HG03175 (cell line): Measurements from ENCODE around the gene NEMF.
"Not testable (repeated sequence)": the region's sequence is repeated elsewhere in the genome, so short reads cannot be mapped to it uniquely, and the experiment has no call there.

ENCODE experiments used
- ATAC-seq: cut with Tn5 transposase; IDR thresholded peaks from one replicate; pipeline ENCODE4 v1.9.1; 2021; ENCODE audit warnings: mild to moderate bottlenecking, moderate library complexity; ENCODE audit not compliant: unreplicated experiment

The NEMF gene

DNA sequence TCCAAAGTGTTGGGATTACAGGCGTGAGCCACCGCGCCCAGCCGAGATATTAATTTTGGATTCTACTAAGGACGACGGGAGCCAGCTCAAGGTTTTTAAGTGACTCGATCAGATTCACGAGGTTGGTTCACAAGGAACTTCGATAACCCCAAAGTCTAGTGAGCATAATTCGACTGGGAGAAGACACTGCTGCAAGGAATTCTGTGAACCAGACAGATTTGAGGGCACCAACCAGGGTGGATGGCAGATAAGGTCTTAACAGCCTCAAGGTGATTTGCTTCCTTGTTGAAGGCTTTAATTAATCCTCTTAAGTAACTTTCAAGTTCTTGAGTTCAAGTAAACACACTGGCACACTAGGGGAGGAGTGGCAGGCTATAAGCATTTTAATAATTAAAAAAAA lies 85.7 kb downstream of the NEMF start:
- no peak for ATAC-seq

DNA sequence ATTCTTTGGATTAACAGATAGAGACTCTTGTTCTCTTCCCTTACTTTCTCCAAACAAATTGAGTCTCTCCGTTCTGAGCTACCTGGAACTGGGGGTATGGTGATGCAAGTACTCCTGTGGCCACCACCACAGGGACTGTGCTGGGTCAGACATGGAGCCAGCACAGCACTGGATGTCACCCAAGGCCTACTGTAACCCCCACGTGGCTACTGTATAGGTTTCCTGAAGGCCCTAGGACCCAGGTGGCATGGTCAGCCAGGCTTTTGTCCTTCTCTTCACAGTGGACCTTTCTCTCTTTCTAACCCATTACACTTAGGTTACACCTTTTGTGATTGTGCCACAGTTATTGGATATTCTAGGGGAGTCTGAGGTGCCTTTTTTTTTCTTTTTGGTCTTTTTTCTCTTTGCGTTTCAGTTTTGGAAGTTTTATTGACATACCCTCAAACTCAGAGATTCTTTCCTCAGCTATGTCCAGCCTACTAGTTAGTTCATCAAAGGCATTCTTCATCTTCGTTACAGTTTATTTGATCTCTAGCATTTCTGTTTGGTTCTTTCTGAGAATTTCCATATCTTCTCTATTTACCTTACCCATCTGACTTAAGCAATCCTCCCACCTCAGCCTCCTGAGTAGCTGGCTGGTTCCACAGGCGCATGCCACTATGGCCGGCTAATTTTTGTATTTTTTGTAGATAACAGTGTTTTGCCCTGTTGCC lies 90.6 kb downstream of the NEMF start:
- no peak for ATAC-seq

DNA sequence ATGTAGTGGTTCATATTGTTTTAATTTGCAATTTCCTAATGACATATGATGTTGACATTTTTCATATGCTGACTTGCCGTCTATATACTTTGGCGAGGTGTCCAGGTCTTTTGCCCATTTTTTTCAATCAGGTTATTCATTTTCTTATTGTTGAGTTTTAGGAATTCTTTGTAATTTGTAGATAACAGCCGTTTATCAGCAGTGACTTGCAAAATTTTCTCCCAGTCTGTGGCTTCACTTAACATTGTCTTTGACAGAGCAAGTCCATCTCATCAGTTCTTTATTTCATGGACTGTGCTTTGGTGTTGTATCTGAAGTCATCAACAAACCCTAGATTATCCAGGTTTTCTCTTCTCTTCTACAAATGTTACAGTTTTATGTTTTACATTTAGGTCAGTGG lies 97.2 kb downstream of the NEMF start:
- ATAC-seq = no peak

DNA sequence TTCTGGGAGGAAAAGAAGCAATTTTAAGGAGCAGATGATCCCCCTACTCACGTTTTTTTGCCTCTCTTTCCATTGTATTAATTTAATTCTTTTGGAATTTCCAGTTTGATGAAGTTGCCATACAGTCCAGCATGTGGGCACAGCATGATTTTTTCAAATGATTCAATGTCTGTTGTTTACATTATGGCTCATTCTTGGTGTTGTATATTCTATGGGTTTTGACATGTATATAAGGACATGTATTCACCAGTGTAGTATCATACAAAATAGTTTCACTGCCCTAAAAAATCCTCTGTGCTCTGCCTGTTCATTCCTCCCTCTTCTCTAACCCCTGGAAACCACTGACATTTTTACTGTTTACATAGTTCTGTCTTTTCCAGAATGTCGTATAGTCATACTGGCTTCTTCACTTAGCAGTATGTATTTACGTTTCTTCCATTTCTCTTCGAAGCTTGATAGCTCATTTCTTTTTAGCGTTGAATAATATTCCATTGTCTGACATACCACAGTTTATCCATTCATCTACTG lies 98.0 kb downstream of the NEMF start:
- no peak for ATAC-seq

DNA sequence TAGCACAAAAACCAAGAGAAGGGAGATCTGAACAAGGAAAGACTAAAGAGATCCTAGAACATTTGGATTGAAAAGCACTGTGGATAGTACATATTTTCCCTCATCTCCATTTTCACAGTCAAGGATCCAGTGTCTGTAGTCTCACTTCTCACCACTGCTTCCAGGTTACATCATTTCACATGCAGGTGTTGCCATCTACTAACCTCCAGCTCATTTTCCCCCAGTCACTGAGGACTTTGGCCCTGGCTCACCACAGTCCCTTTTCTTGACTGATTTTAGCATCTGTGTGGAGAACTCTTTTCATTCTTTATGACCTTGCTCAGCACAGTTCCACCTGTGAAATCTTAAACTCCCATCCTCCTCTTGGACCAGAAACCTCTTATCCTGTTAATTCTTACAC lies 106.1 kb downstream of the NEMF start:
- ATAC-seq = not testable (repeated sequence)

DNA sequence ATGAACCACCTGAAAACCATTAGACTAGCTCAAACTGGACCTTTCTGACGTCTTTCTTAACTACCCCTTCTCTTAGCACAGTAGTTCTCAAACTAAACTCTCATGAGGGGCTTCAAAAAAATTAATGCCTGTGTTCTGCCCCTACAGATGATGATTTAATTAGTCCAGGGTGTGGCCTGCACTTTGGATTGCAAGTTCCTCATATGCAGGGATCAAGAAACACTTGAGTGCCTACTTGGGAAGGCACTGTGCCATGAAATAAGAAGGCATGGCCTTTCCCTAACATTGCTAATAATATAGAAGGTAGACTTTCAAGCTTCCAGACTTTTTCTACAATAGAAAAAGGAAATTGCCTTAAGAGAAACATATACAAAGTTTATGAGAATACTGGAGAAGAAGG lies 107.4 kb downstream of the NEMF start:
- ATAC-seq = no peak

GRCh38 chr14:49735669-49736068 lies 116.9 kb downstream of the NEMF start:
- ATAC-seq = not testable (repeated sequence)

DNA sequence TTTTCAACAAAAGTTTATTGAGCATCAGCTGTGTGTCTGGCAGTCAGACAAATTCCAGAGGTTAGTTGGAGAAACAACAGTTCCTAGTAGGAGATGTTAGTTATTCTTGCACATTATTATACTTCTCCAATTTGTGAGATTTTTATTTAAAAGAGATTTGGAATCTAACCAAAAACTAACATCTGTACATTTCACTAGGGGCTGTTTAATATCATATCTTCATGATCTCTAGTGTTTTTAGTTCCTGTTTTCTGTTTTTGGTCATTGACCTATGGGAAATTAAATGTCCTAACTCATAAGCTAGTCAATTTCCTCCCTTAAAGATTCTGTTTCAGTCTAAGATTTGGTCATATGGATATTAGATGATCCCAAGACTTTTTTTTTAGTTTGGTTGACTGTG lies 118.8 kb downstream of the NEMF start:
- no peak for ATAC-seq

GRCh38 chr14:49732896-49733295 lies 119.7 kb downstream of the NEMF start:
- ATAC-seq = no peak
